ENCODE data around the gene PHACTR2.

The PHACTR2 gene

DNA sequence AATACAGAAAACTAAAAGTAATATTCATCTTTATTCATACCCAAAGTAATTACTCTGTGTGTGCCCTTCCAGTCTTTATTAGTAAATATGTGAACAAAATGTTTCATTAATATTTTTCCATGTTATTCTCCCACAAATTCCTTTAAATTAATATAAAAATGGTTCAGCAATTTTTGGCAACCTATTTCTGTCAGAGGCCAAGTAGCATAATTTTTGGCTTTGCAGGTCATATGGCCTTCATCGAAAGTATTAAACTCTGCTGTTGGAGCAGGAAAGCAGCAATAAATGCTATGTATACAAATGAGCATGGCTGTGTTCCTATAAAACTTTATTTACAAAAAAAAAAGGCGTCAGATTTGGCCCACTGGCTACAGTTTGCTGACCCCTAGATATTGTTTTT, 202.6 kb downstream of the PHACTR2 start:
- no peaks in the 10 kb centered on the region for H3K9me3 ChIP-seq
- no peak for DNase-seq
- H3K4me1 ChIP-seq = no peaks in the 10 kb centered on the region
- TF ChIP-seq, protein P1, sequence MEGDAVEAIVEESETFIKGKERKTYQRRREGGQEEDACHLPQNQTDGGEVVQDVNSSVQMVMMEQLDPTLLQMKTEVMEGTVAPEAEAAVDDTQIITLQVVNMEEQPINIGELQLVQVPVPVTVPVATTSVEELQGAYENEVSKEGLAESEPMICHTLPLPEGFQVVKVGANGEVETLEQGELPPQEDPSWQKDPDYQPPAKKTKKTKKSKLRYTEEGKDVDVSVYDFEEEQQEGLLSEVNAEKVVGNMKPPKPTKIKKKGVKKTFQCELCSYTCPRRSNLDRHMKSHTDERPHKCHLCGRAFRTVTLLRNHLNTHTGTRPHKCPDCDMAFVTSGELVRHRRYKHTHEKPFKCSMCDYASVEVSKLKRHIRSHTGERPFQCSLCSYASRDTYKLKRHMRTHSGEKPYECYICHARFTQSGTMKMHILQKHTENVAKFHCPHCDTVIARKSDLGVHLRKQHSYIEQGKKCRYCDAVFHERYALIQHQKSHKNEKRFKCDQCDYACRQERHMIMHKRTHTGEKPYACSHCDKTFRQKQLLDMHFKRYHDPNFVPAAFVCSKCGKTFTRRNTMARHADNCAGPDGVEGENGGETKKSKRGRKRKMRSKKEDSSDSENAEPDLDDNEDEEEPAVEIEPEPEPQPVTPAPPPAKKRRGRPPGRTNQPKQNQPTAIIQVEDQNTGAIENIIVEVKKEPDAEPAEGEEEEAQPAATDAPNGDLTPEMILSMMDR (IDR thresholded peaks at IDR 0.05; ENCODE audit: low read depth, low read length) = no peak
- no peak overlapping the region for H3K4me3 ChIP-seq (ENCODE audit: low read depth, low read length)
- no peaks in the 10 kb centered on the region for H3K27me3 ChIP-seq
- H3K36me3 ChIP-seq = no peaks in the 10 kb centered on the region

All from BE2C (cell line).